A549 (cell line): ENCODE measurements around the gene BRAT1. TPM values are rescaled to one million over a fixed set of nuclear protein-coding genes. Genes with fewer than 3 reads are reported as not detected.

ENCODE experiments used
- ATAC-seq, 2 experiments: fragments of 200-7000 bp in 1 of 2; fragments of >200 bp in 1 of 2; cut with Nextera tagmentation in 1 of 2; cut with Tn5 transposase in 1 of 2; 3 replicates each; pipeline versions ENCODE4 v1.8.0 to v1.9.1; 2018 to 2020; ENCODE audit warnings: mild to moderate bottlenecking in 1 of 2, moderate library complexity in 1 of 2
- CTCF ChIA-PET: fragments of 300-600 bp; sonication (Branson Sonifier 250); formaldehyde crosslinking; extraction: SDS; loops from one replicate; lab custom pipeline; 2021; ENCODE audit warnings: antibody characterized with exemption, inconsistent platforms; lab: Yijun Ruan, JAX
- POLR2A ChIA-PET: fragments of 350-600 bp; formaldehyde crosslinking; extraction: SDS; loops from one replicate; lab custom pipeline; 2021; ENCODE audit warnings: antibody characterized with exemption, inconsistent platforms; lab: Yijun Ruan, JAX
- DNase-seq, 2 experiments: peaks; one replicate each; pipeline versions ENCODE4 v3.0.0 to v3.0.0-alpha.2; 2011 to 2016; ENCODE audit warnings: low read depth in 1 of 2, low spot score in 1 of 2
- FAIRE-seq: peaks from 2 replicates; lab custom pipeline; 2011; peaks lifted over from hg19 to GRCh38; lab: Jason Lieb, UNC
- H3K27ac ChIP-seq, 2 experiments: fragments of >200 bp; sonication (Bioruptor Twin); formaldehyde crosslinking; 3 replicates each; pipeline ENCODE4 v1.5.1; 2016 to 2017
- H3K4me1 ChIP-seq: fragments of >200 bp; sonication (Bioruptor Twin); formaldehyde crosslinking; 3 replicates; pipeline ENCODE4 v1.6.1; 2016
- H3K4me2 ChIP-seq: fragments of >200 bp; sonication (Bioruptor Twin); formaldehyde crosslinking; 3 replicates; pipeline ENCODE4 v1.6.1; 2016
- H3K4me3 ChIP-seq: fragments of >200 bp; sonication (Bioruptor Twin); formaldehyde crosslinking; 3 replicates; pipeline ENCODE4 v1.5.1; 2016
- H3K9me3 ChIP-seq: fragments of >200 bp; sonication (Bioruptor Twin); formaldehyde crosslinking; 3 replicates; pipeline ENCODE4 v1.6.1; 2016
- ATOH8 ChIP-seq: fragments of 250-450 bp; sonication (Bioruptor Pico); IDR thresholded peaks from 2 replicates; pipeline ENCODE4 v1.5.0; 2020; ENCODE audit warnings: low read depth, mild to moderate bottlenecking, moderate library complexity
- CBX2 ChIP-seq: fragments of 200-600 bp; sonication (generic); IDR thresholded peaks from 2 replicates; pipeline ENCODE4 v1.6.1; 2016; ENCODE audit warnings: low read depth, mild to moderate bottlenecking, borderline replicate concordance
- CEBPB ChIP-seq, 2 experiments: fragments of >200 bp in 1 of 2; sonication (Bioruptor Twin) in 1 of 2; formaldehyde crosslinking in 1 of 2; IDR thresholded peaks; 2 replicates each; pipeline ENCODE4 v1.6.1; 2012 to 2016
- CHD4 ChIP-seq: fragments of 200-600 bp; sonication (generic); IDR thresholded peaks from 2 replicates; pipeline ENCODE4 v1.6.1; 2016; ENCODE audit warnings: antibody characterized with exemption, mild to moderate bottlenecking, borderline replicate concordance
- CTCF ChIP-seq: fragments of >200 bp; sonication (Bioruptor Twin); formaldehyde crosslinking; IDR thresholded peaks from 3 replicates; pipeline ENCODE4 v1.5.1; 2016
- EP300 ChIP-seq, 2 experiments: fragments of >200 bp; sonication (Bioruptor Twin); formaldehyde crosslinking; IDR thresholded peaks; 2 replicates in 1 of 2; 3 replicates in 1 of 2; pipeline ENCODE4 v1.6.1; 2016 to 2017
- ESRRA ChIP-seq: fragments of 150-350 bp; IDR thresholded peaks from 2 replicates; pipeline ENCODE4 v1.6.1; 2014; ENCODE audit warnings: mild to moderate bottlenecking, low read length, borderline replicate concordance
- HMGXB4 ChIP-seq: fragments of 250-450 bp; sonication (Bioruptor Pico); IDR thresholded peaks from 2 replicates; pipeline ENCODE4 v1.5.0; 2021; ENCODE audit warnings: mild to moderate bottlenecking, moderate library complexity, borderline replicate concordance
- HOXB13 ChIP-seq: fragments of 250-450 bp; sonication (Bioruptor Pico); IDR thresholded peaks from 2 replicates; pipeline ENCODE4 v1.5.0; 2020; ENCODE audit warnings: low read depth, mild to moderate bottlenecking, moderate library complexity
- HOXB5 ChIP-seq: fragments of 250-450 bp; sonication (Bioruptor Pico); IDR thresholded peaks from 2 replicates; pipeline ENCODE4 v1.5.0; 2020; ENCODE audit warnings: mild to moderate bottlenecking, moderate library complexity
- RAD21 ChIP-seq, 2 experiments: fragments of >200 bp in 1 of 2; sonication (Bioruptor Twin) in 1 of 2; formaldehyde crosslinking in 1 of 2; IDR thresholded peaks in 1 of 2; conservative IDR thresholded peaks in 1 of 2; 2 replicates in 1 of 2; 3 replicates in 1 of 2; pipeline ENCODE4 v1.6.1; 2012 to 2018; ENCODE audit warnings: inconsistent platforms in 1 of 2
- REST ChIP-seq: fragments of 200-600 bp; sonication (generic); IDR thresholded peaks from 2 replicates; pipeline ENCODE4 v1.6.1; 2016; ENCODE audit warnings: antibody characterized with exemption, mild to moderate bottlenecking, moderate library complexity
- RFX5 ChIP-seq: fragments of 450-650 bp; IDR thresholded peaks from 2 replicates; pipeline ENCODE4 v1.7.1; 2014; ENCODE audit warnings: antibody characterized with exemption, mild to moderate bottlenecking, moderate library complexity
- RNF2 ChIP-seq: fragments of 200-600 bp; sonication (generic); IDR thresholded peaks from 2 replicates; pipeline ENCODE4 v1.6.1; 2016; ENCODE audit warnings: low read depth, mild to moderate bottlenecking, antibody characterized with exemption, moderate library complexity, borderline replicate concordance
- ZNF302 ChIP-seq: fragments of 250-450 bp; sonication (Bioruptor Pico); IDR thresholded peaks from 2 replicates; pipeline ENCODE4 v1.9.0; 2021; ENCODE audit warnings: inconsistent platforms, mild to moderate bottlenecking, moderate library complexity
- WGBS: methylation state at CpG from one replicate; pipeline ENCODE4 v1.1.6; 2017; ENCODE audit errors: missing lambda C conversion rate; 5-methylcytosine and 5-hydroxymethylcytosine counted together
- polyA plus RNA-seq, 4 experiments: library from polyadenylated mRNA; depleted of rRNA in 3 of 4; stranded (reverse); fragments of >200 nt; fragmentation: RNase III in 1 of 4; extraction: RNeasy Plus Mini Kit Qiagen cat#74134 plus additional on column Dnase treatment in 1 of 4; gene quantifications; 2 replicates in 3 of 4; 3 replicates in 1 of 4; pipeline ENCODE4 v1.2.3, GENCODE V29; 2011 to 2017

BRAT1 gene
- polyA plus RNA-seq, 2 of the 4 experiments (the other 2 are of a cell fraction) = 11.9 to 25.6 TPM

- no peak for TF ChIP-seq HMGXB4 (CRISPR knock-in tag)
- TF ChIP-seq HOXB13 (CRISPR knock-in tag) = no peak
- TF ChIP-seq HOXB5 (CRISPR knock-in tag) = no peak
- TF ChIP-seq EP300 (IDR thresholded peaks at IDR 0.05) = no peak
- no peak for TF ChIP-seq RNF2
These were observed 13.3 kb upstream of the BRAT1 start (continued) for GRCh38 chr7:2568521-2569223.

- H3K9me3 ChIP-seq = no peaks in the 10 kb centered on the region
- DNase-seq = no peak
- CTCF ChIA-PET = interaction anchor here (0.7 to 2.6 kb wide), 20 partner anchors 8 to 129 kb away, joined by 3 to 14 read pairs (median 4); partner anchors contain the start of gene IQCE
- TF ChIP-seq CBX2 (no peak), CHD4 (no peak), RAD21 (conservative IDR thresholded peaks at IDR 0.05 in 1 of 2, IDR thresholded peaks at IDR 0.05 in 1 of 2) (peak; percentile 43 to 67; a peak in 4 of 5 replicates), REST (no peak), RFX5 (no peak), ATOH8 (CRISPR knock-in tag) (no peak), CTCF (peak; percentile 17; the same call in 2 of the 3 replicates), CEBPB (IDR thresholded peaks at IDR 0.05) (no peak), ESRRA (no peak), HOXB13 (CRISPR knock-in tag) (no peak), ZNF302 (CRISPR knock-in tag) (no peak)
- 82% methylated on average over 15 of the region's 16 CpGs for WGBS
- H3K4me1 ChIP-seq = peaks cover 13% of the 10 kb centered on the region
- FAIRE-seq = no peak
- H3K4me2 ChIP-seq = no peak overlapping the region
- H3K4me3 ChIP-seq = no peak overlapping the region
- POLR2A ChIA-PET = no interaction called here
- peak; percentile 45 to 78; a peak in 3 of 6 replicates for ATAC-seq
- H3K27ac ChIP-seq = no peak overlapping the region
These were observed 12.5 kb upstream of the BRAT1 start for GRCh38 chr7:2567679-2568278.
